ENCODE measurements around the gene B3GNT7. TPM values are rescaled to one million over a fixed set of nuclear protein-coding genes. Genes with fewer than 3 reads are reported as not detected.
"Not testable (repeated sequence)": the region's sequence is repeated elsewhere in the genome, so short reads cannot be mapped to it uniquely, and the experiment has no call there.

B3GNT7 gene
- total and polyA plus RNA-seq, 5 experiments from 2014 or later = 0.06 to 0.68 (median 0.55) TPM; not detected in 2

DNA sequence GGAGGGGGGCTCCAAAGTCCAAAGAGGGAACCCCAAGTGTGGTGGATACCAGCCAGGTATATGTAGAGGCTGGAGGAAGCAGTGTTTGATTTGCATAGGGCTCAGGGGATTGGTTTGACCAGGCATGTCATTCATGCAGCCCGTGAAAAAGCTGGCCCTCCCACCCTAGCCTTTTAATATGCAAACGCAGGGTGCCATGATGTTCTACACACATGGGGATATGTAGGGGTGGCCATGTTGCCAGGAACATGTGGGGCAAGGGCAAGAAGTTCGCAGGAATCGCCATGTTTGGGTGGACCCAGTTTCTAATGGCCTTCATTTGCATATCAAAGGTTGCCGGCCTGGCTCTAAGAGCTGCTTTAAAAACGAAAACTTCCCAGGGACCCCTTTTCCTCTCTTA is 33.6 kb downstream of the B3GNT7 start:
- POLR2A ChIA-PET = interaction anchor here (0.8 kb wide), 1 partner anchor 1756 kb away, joined by 3 read pairs; no protein-coding TSS in a partner anchor
- DNase-seq (no peak), ATAC-seq (no peak)
- peaks cover 5 to 20% (median 17%) of the 10 kb centered on the region in 9 donors for H3K9me3 Mint-ChIP-seq
- peaks cover 0 to 3% (median 0%) of the 10 kb centered on the region in 4 donors for H3K4me1 Mint-ChIP-seq
- peaks cover 2 to 11% (median 5%) of the 10 kb centered on the region in 5 donors for H3K27me3 Mint-ChIP-seq
- H3K4me3 Mint-ChIP-seq = no peak overlapping the region
- H3K27ac Mint-ChIP-seq = no peak overlapping the region
- peaks cover 0 to 14% (median 6%) of the 10 kb centered on the region in 3 donors for H3K36me3 Mint-ChIP-seq

DNA sequence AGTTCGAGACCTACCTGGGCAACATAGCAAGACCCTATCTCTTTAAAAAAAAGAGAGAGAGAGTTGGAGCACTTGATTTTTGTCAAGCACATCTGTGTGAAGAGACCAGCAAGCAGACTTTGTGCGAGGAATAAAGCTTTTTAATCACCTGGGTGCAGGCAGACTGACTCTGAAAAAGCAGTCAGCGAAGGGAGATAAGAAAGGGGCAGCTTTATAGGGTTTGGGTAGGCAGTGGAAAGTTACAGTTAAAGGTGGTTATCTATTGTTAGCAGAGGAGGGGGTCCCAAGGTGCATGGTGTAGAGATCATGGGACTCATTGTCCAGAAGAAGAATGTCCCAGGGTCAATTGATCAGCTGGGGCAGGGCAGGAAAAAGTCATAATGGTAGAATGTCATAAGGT is 34.4 kb downstream of the B3GNT7 start:
- Mint-ChIP-seq H3K4me3 (no peak overlapping the region), H3K27me3 (peaks cover 2 to 11% (median 5%) of the 10 kb centered on the region in 5 donors), H3K4me1 (peaks cover 0 to 3% (median 0%) of the 10 kb centered on the region in 4 donors), H3K9me3 (peaks cover 5 to 20% (median 17%) of the 10 kb centered on the region in 9 donors), H3K27ac (no peak overlapping the region), H3K36me3 (peaks cover 0 to 14% (median 6%) of the 10 kb centered on the region in 3 donors)
- POLR2A ChIA-PET = no interaction called here
- no peak for ATAC-seq
- DNase-seq = no peak

- ATAC-seq = not testable (repeated sequence)
These were observed 34.9 kb downstream of the B3GNT7 start for GRCh38 chr2:231430437-231430836.

GRCh38 chr2:231431606-231432005 is 36.1 kb downstream of the B3GNT7 start:
- peaks cover 0 to 14% (median 6%) of the 10 kb centered on the region in 3 donors for H3K36me3 Mint-ChIP-seq
- DNase-seq (no peak), ATAC-seq (no peak)
- H3K9me3 Mint-ChIP-seq = peaks cover 5 to 20% (median 17%) of the 10 kb centered on the region in 9 donors
- POLR2A ChIA-PET = no interaction called here
- H3K4me1 Mint-ChIP-seq = no peaks in the 10 kb centered on the region
- H3K4me3 Mint-ChIP-seq = no peak overlapping the region
- peak overlapping the region in 1 of 10 donors; percentile 40 for H3K27ac Mint-ChIP-seq
- peaks cover 2 to 11% (median 6%) of the 10 kb centered on the region in 5 donors for H3K27me3 Mint-ChIP-seq

More at GRCh38 chr2:231430437-231430836, 34.9 kb downstream of the B3GNT7 start:
- peaks cover 2 to 11% (median 6%) of the 10 kb centered on the region in 5 donors for H3K27me3 Mint-ChIP-seq
- H3K27ac Mint-ChIP-seq, H3K4me3 Mint-ChIP-seq, H3K4me1 Mint-ChIP-seq, DNase-seq, POLR2A ChIA-PET: not testable (repeated sequence)
- peaks cover 0 to 14% (median 6%) of the 10 kb centered on the region in 3 donors for H3K36me3 Mint-ChIP-seq
- peaks cover 5 to 20% (median 17%) of the 10 kb centered on the region in 9 donors for H3K9me3 Mint-ChIP-seq

GRCh38 chr2:231433990-231434389 is 38.5 kb downstream of the B3GNT7 start:
- POLR2A ChIA-PET = interaction anchor here (0.7 kb wide), 2 partner anchors 31 to 1384 kb away, joined by 4 to 6 read pairs; no protein-coding TSS in a partner anchor
- peaks cover 5 to 20% (median 17%) of the 10 kb centered on the region in 9 donors for H3K9me3 Mint-ChIP-seq
- no peaks in the 10 kb centered on the region for H3K4me1 Mint-ChIP-seq
- ATAC-seq (no peak), DNase-seq (no peak)
- peak overlapping the region in 1 of 10 donors; percentile 48 for H3K27ac Mint-ChIP-seq
- H3K36me3 Mint-ChIP-seq = peaks cover 0 to 14% (median 6%) of the 10 kb centered on the region in 3 donors
- no peak overlapping the region for H3K4me3 Mint-ChIP-seq
- H3K27me3 Mint-ChIP-seq = peaks cover 2 to 11% (median 6%) of the 10 kb centered on the region in 5 donors

- POLR2A ChIA-PET = no interaction called here
These were observed 41.4 kb downstream of the B3GNT7 start for GRCh38 chr2:231436957-231437356.

DNA sequence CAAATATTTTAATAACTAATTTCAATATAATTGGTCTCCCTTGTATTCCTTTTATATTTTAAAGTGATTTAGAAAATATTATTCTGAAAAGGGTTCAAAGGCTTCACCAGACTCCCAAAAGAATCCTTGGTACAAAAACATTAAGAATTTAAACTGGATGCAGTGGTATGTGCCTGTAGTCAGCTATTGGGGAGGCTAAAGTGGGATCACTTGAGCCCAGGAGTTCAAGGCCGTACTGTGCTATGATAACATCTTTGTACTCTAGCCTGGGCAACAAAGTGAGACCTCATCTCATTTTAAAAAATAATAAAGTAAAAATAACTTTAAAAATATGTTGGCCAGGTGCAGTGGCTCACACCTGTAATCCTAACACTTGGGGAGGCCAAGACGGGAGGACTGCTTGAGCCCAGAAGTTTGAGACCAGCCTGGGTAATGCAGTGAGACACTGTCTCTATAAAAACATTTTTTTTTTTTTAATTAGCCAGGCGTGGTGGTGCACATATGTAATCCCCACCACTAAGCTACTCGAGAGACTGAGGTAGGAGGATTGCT is 54.1 kb downstream of the B3GNT7 start:
- Mint-ChIP-seq H3K4me1 (peaks cover 6 to 8% (median 7%) of the 10 kb centered on the region in 4 donors), H3K36me3 (peaks cover 0 to 23% (median 0%) of the 10 kb centered on the region in 3 donors), H3K4me3 (no peak overlapping the region), H3K9me3 (no peaks in the 10 kb centered on the region), H3K27ac (no peak overlapping the region), H3K27me3 (no peaks in the 10 kb centered on the region)
- DNase-seq = no peak
- no peak for ATAC-seq
- POLR2A ChIA-PET = interaction anchor here (5.2 kb wide), 1 partner anchor 14 kb away, joined by 55 read pairs; the partner anchor contains the start of gene NCL

More at GRCh38 chr2:231436957-231437356, 41.4 kb downstream of the B3GNT7 start:
- H3K4me3 Mint-ChIP-seq = no peak overlapping the region
- H3K27ac Mint-ChIP-seq = no peak overlapping the region
- H3K9me3 Mint-ChIP-seq = peaks cover 1 to 4% (median 2%) of the 10 kb centered on the region in 9 donors
- DNase-seq = no peak
- no peaks in the 10 kb centered on the region for H3K4me1 Mint-ChIP-seq
- H3K36me3 Mint-ChIP-seq = peaks cover 0 to 1% (median under 1%) of the 10 kb centered on the region in 3 donors
- no peak for ATAC-seq
- peaks cover 1 to 3% (median 2%) of the 10 kb centered on the region in 5 donors for H3K27me3 Mint-ChIP-seq

DNA sequence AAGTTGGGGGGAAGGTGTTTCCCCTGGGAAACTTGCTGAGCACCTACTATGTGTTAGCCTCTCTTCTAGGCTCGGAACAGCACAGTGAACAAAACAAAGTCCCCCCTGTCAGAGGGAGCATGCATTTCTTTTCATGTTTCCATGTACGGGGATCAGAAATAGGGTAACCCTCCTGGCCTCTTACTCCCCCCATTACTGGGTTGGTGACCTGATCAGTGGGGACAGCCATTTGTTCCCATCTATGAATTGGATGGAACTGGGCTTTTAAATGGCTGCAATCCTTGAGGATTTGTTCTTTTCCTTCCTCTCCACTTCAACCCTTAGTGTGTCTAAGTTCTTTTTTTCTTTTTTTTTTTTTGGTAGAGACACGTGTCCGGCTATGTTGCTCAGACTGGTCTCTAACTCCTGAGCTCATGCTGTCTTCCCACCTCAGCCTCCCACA is 55.1 kb downstream of the B3GNT7 start:
- DNase-seq (no peak), ATAC-seq (no peak)
- H3K9me3 Mint-ChIP-seq = no peaks in the 10 kb centered on the region
- POLR2A ChIA-PET = interaction anchor here (0.6 to 5.2 kb wide), 4 partner anchors 13 to 1667 kb away, joined by 3 to 55 read pairs (median 4); partner anchors contain the start of gene NCL
- peak overlapping the region in 1 of 10 donors; percentile 18 for H3K4me3 Mint-ChIP-seq
- peak overlapping the region in 2 of 10 donors; percentile 11 to 71 for H3K27ac Mint-ChIP-seq
- H3K36me3 Mint-ChIP-seq = peaks cover 0 to 33% (median 0%) of the 10 kb centered on the region in 3 donors
- H3K4me1 Mint-ChIP-seq = peaks cover 7 to 15% (median 9%) of the 10 kb centered on the region in 4 donors
- no peaks in the 10 kb centered on the region for H3K27me3 Mint-ChIP-seq

Small RNAs within 50 kb of the gene (microRNA-seq; reads per million reads assigned to microRNA genes)
- gene MIR4777 (ENCODE audit: borderline microRNAs expressed) = not detected

Other genes with a start within 250 kb of the B3GNT7 start
- gene ARMC9, start 197.1 kb upstream of the B3GNT7 start, total RNA-seq = 1 to 10 TPM; 1.7 to 2.0 TPM
- 1 to 10 TPM in 2 of 3 donors, under 1 TPM in 1; 0.78 to 2.6 (median 2.2) TPM for gene ARMC9, start 197.1 kb upstream of the B3GNT7 start, polyA plus RNA-seq
- gene NCL, start 68.8 kb downstream of the B3GNT7 start, total RNA-seq = 100 to 1,000 TPM; 446 to 467 TPM
- gene NCL, start 68.8 kb downstream of the B3GNT7 start, polyA plus RNA-seq = 100 to 1,000 TPM; 370 to 590 (median 468) TPM
- under 1 TPM in 1 of 2 experiments, not detected in 1; 0.10 TPM for gene NMUR1, start 134.7 kb downstream of the B3GNT7 start, total RNA-seq
- gene NMUR1, start 134.7 kb downstream of the B3GNT7 start, polyA plus RNA-seq = 1 to 10 TPM in 1 of 3 donors, under 1 TPM in 2; 0.07 to 3.7 (median 0.17) TPM
- not detected for gene TEX44, start 197.2 kb downstream of the B3GNT7 start, total RNA-seq
- gene TEX44, start 197.2 kb downstream of the B3GNT7 start, polyA plus RNA-seq = not detected

Data from naive thymus-derived CD8-positive, alpha-beta T cell (primary cell).